ENCODE data around the gene WFIKKN1.

The WFIKKN1 gene

DNA sequence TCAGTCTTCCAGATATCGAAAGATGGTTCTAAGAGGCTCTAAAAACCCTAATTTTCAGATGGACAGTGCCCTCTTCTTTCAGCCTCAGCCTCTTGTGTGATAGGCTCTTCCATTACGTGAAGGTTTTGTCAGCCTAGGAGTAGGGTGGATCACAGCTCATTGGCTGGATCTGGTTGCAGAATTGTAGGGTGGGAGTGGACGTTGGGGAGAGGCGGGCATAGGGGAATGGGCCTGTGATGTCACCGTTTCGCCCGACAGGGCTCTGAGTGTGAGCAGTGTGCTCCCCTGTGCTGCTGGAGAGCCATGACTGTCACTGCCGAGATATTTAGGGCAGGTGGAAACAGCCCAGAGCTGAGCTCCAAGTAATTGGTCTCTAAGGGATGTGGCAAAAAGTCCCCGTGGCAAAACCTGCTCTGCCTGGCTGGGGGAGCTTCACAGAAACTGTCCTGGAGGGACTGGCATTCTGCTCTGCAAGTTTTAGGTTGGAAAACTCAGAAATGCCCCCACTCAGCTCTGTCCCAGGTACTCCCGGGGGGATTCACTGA, 6.2 kb upstream of the WFIKKN1 start:
- no peak for DNase-seq

DNA sequence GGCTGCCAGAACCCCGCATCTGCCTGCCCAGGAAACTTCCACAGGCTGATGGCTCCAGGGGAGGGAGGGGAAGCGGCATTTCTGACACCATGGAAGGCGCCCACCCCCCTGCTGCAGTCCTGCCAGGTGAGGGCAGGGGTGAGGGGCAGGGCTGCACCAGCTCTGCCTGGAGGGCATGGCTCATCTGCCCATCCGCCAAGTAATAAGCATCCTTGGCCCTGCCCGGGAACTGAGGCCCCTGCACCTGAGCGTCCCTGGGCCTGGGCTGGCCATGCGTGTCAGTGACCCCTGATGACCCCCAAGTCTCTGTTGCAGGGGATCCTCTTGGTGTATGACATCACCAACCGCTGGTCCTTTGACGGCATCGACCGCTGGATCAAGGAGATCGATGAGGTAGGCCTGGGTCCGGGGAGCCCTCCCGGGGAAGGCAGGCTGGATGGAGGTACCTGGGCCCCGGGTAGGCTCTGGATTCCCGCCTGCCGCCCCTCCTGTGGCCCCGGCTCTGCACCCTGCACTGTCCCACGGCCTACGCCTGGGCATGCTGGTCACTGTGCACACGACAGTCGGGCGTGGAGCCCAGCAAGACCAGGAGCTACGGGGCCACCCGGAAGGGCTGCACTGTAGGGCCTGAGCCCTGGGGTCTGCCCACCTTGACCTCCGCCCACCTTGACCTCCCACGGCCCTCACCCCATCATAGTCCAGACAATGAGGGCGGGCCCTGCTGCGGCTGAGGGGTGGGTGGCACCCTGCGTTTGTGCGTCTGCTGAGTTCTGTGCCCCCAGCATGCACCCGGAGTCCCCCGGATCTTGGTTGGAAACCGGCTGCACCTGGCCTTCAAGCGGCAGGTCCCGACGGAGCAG, 5.4 kb upstream of the WFIKKN1 start:
- DNase-seq: no peak

- DNase-seq: no peak
Observed at GRCh38 chr16:625977-626765, 4.6 kb upstream of the WFIKKN1 start.

- DNase-seq: peak in 2 of 14 donors; percentile 2 to 59
Observed at GRCh38 chr16:626787-627453, 3.9 kb upstream of the WFIKKN1 start.

DNA sequence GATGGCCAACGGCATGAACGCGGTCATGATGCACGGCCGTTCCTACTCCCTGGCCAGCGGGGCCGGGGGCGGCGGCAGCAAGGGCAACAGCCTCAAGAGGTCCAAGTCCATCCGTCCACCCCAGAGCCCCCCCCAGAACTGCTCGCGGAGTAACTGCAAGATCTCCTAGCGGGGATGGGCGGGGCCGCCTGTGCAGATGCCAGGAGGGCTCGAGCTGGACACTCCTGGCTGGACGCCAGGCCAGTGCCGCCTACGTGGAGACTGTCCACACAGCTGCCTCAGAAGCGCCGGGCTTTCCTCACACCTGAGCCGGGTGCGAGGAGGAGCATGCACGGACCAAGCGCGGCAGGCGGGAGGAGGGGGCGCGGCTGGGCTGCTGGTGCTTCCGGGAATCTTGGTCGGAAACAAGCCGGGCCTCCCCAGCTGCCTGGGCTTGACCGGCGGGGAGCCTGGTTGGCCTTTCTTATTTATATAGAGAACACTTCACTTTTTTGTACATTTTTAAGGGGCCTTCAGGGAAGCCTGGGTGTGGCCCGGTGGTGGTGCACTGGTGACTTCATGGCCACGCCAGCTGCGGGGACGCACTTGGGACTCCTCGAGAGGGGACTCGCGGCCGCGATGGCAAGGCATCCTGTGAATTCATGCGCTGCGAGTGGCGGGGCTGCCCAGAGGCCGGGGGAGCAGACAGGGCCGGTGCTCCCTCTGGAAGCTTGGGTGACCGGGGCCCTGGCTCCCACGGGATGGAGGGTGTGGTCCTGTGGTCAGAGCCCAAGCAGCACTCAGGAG, 3.1 kb upstream of the WFIKKN1 start:
- DNase-seq: no peak

- DNase-seq: no peak
Observed at GRCh38 chr16:628321-629061, 2.3 kb upstream of the WFIKKN1 start.

GRCh38 chr16:629185-629832, 1.5 kb upstream of the WFIKKN1 start:
- peak in 1 of 14 donors; percentile 66 for DNase-seq

- DNase-seq: no peak
Observed at GRCh38 chr16:629833-630248, 944 bp upstream of the WFIKKN1 start.

DNA sequence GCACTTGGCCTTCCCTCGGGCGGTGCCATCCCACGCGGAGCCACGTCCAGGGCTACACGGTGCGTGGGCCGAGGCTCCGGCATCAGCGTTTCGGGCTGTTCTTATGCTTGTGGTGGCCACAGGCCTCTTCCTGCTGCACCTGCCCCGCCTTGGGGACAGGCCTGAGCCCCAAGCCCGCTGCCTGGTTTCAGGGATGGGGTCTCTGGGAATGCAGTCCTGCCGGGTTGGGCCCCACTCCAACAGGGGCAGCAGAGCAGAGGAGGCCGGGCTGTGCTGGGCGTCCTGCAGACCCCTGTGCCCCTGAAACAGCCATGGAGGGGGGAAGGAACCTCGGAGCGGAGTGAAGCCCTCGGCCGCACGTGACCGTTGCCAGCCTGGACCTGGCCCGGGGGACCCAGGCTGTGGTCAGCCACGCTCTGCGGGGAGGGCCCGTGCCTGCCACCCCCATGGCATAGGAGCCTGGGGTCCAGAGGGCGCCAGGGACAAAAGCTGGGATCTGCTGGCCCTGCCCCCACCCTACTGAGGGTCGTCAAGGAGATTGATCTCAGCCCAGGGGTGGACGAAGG, 453 bp upstream of the WFIKKN1 start:
- DNase-seq: no peak

GRCh38 chr16:631808-632358, 1.1 kb downstream of the WFIKKN1 start:
- DNase-seq: no peak

DNA sequence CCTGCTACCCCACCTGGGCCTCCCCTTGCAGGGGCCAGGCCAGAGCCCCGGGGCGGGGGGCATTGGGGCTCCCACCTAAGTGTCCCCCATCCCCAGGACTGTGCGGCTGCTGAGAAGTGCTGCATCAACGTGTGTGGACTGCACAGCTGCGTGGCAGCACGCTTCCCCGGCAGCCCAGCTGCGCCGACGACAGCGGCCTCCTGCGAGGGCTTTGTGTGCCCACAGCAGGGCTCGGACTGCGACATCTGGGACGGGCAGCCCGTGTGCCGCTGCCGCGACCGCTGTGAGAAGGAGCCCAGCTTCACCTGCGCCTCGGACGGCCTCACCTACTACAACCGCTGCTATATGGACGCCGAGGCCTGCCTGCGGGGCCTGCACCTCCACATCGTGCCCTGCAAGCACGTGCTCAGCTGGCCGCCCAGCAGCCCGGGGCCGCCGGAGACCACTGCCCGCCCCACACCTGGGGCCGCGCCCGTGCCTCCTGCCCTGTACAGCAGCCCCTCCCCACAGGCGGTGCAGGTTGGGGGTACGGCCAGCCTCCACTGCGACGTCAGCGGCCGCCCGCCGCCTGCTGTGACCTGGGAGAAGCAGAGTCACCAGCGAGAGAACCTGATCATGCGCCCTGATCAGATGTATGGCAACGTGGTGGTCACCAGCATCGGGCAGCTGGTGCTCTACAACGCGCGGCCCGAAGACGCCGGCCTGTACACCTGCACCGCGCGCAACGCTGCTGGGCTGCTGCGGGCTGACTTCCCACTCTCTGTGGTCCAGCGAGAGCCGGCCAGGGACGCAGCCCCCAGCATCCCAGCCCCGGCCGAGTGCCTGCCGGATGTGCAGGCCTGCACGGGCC, 1.9 kb downstream of the WFIKKN1 start:
- DNase-seq: no peak

- no peak for DNase-seq
Observed at GRCh38 chr16:633336-634050, 2.7 kb downstream of the WFIKKN1 start.

- no peak for DNase-seq
Observed at GRCh38 chr16:634051-634670, 3.4 kb downstream of the WFIKKN1 start.

DNA sequence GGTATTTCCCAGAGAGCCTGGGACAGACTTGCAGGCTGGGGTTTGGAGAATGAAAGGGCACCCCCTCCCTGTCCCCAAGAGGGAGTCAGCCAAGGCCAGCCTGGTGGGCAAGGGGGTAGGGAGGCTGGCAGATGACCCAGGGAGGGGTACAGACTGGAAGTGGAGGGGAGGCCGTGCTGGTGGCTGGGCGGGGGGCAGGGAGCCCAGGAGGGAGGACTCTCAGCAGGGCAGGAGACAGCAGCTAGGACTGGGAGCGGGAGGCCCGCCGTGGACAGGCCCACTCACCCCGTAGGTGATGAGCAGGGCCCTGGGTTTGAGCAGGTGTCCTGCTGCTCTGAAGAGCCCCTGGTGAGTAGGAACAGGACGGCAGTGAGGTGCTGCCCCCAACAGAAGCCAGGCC, 4.2 kb downstream of the WFIKKN1 start:
- no peak for DNase-seq

DNA sequence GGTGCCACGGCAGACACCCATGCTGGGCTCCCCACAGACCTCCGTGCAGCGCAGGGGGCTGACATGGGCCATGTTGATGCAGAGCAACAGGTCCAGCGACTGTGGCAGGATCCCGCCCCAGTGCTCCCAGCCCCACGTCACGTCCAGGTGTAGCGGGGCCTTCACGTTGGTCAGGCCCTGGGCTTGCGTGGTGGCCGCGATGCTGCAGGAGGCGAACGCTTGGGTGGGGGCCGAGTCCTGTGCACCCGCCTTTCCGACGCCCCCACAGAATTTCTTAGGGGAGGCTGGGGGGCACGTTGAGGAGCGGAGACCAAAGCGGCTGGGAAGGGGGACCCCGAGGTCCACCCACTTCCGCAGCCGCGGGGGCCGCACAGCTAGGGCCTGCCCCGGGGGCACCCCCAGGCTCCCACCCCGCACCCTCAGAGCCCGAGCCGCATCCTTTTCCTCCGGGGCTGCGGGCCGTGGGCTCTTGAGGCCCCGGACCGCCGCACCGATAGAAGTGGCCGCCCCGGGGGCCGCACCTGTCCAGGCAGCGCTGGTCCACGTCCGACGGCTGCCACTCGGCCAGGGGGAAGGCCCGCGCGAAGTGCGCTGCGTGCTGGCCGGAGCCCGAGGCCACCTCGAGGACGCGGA, 4.9 kb downstream of the WFIKKN1 start:
- no peak for DNase-seq

DNA sequence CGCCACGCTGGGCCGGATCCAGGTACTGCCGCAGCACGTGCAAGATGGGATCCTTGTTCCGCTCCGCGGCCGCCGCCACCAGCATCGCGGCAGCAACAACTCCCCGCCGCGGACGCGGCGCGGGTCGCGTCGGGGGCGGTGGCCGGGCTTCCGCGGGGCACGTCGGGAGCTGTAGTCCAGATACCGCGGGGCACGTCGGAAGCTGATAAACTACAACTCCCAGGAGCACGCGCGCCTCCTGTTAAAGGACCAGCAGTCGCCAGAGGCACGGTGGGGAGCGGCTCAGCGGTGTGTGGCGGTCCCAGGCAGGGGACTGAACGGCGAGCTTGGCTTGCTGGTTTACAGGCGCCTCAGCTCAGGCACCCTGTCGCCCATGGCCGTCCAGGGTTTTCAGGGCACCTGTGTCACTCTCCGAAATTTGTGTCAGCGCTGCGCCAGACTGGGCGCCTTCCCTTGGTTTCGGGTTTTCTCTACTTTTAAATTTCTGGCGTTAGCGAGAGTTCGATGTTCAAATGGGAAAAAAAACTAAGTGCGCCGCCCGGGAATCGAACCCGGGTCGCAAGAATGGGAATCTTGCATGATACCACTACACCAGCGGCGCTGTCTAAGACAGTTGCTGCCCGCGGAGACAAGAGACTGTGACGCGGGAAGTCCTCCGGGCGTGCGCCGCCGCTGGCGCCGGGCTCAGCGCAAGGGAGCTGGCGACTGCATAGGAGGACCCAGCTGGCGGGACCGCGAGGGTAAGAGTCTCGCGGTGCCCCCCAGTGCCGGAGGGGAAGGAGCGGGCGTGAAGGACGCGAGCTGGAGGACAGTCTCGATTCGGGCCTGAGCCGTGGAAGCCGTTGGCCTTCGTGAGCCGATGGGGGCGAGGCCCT, 5.7 kb downstream of the WFIKKN1 start, which contains the start of gene METTL26:
TSS of gene METTL26 (minus strand) at position 100 of the 875 bp plus-strand sequence. CDS start at position 85, 15 bp downstream.
- peak; percentile 84 to 99 (median 95) for DNase-seq
